ENCODE measurements around the gene FABP1. TPM values are rescaled to one million over a fixed set of nuclear protein-coding genes. Genes with fewer than 3 reads are reported as not detected.

Gene FABP1
- total and polyA plus RNA-seq, 9 of the 15 experiments (the other 6 are each of a cell fraction or from before 2014, with no cell fraction given): 0.64 TPM; not detected in 8

DNA sequence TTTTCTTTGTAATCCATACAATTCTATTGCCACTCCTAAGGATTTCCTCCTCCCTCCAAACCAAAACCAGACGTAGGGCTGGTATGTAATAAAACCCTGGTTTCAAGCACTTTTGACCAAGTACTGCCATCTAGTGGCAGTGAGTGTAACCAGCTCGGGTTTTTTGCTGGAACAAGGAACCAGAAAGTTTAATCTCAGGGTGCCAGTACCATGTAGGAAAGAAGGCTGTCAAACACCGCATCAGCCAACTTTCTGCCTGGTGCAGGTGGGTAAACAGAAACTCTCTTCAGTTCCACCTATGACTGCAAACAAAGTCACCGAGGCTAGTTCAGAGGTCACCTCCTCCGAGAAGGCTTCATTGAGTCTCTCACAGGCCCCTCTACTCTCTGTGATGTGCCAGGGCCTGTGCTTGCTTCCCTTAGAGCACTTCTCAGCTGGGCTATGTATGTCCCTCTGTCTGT, 32.1 kb upstream of the FABP1 start (continued):
- TF ChIP-seq, protein P1, sequence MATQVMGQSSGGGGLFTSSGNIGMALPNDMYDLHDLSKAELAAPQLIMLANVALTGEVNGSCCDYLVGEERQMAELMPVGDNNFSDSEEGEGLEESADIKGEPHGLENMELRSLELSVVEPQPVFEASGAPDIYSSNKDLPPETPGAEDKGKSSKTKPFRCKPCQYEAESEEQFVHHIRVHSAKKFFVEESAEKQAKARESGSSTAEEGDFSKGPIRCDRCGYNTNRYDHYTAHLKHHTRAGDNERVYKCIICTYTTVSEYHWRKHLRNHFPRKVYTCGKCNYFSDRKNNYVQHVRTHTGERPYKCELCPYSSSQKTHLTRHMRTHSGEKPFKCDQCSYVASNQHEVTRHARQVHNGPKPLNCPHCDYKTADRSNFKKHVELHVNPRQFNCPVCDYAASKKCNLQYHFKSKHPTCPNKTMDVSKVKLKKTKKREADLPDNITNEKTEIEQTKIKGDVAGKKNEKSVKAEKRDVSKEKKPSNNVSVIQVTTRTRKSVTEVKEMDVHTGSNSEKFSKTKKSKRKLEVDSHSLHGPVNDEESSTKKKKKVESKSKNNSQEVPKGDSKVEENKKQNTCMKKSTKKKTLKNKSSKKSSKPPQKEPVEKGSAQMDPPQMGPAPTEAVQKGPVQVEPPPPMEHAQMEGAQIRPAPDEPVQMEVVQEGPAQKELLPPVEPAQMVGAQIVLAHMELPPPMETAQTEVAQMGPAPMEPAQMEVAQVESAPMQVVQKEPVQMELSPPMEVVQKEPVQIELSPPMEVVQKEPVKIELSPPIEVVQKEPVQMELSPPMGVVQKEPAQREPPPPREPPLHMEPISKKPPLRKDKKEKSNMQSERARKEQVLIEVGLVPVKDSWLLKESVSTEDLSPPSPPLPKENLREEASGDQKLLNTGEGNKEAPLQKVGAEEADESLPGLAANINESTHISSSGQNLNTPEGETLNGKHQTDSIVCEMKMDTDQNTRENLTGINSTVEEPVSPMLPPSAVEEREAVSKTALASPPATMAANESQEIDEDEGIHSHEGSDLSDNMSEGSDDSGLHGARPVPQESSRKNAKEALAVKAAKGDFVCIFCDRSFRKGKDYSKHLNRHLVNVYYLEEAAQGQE (IDR thresholded peaks at IDR 0.05; ENCODE audit: borderline replicate concordance): peak; percentile 89
- TF ChIP-seq, protein P1 (CRISPR knock-in tag; IDR thresholded peaks at IDR 0.05; ENCODE audit: low read depth): no peak
- TF ChIP-seq SMARCA5 (IDR thresholded peaks at IDR 0.05): no peak
- TF ChIP-seq ARID2 (IDR thresholded peaks at IDR 0.05): peak; percentile 77
- peak; percentile 46; the same call in 1 of the 2 replicates for TF ChIP-seq STAG1 (CRISPR knock-in tag; IDR thresholded peaks at IDR 0.05; ENCODE audit: borderline replicate concordance)
- TF ChIP-seq SMC3 (conservative IDR thresholded peaks at IDR 0.05; ENCODE audit: insufficient read depth, low read depth, low read length): peak; percentile 83
- TF ChIP-seq MAZ (CRISPR knock-in tag; conservative IDR thresholded peaks at IDR 0.05 in 1 of 2, IDR thresholded peaks at IDR 0.05 in 1 of 2): 0 out of 4 replicates have a peak, but pooled peaks of 1 of the 2 experiments have one; percentile 21
- peak; percentile 95 to 96 for TF ChIP-seq RAD21 (CRISPR knock-in tag; conservative IDR thresholded peaks at IDR 0.05 in 1 of 2, IDR thresholded peaks at IDR 0.05 in 1 of 2)

Measured in K562 (cell line).